Neuronal stem cell (in vitro differentiated cells): Measurements from ENCODE around the gene SYNJ1.
"Not testable (repeated sequence)": the region's sequence is repeated elsewhere in the genome, so short reads cannot be mapped to it uniquely, and the experiment has no call there.

Experiments used
- DNase-seq: peaks from one replicate; pipeline ENCODE4 v3.0.0-alpha.2; 2013; ENCODE audit warnings: low spot score
- H2AFZ ChIP-seq: one replicate; pipeline ENCODE4 v1.6.1; 2013; ENCODE audit warnings: mild to moderate bottlenecking, low read length, inconsistent platforms
- H2AK5ac ChIP-seq: 2 replicates; pipeline ENCODE4 v1.6.1; 2013; ENCODE audit warnings: low read depth, mild to moderate bottlenecking, inconsistent platforms, low read length, moderate library complexity, mixed read lengths
- H2BK120ac ChIP-seq: 2 replicates; pipeline ENCODE4 v1.6.1; 2013; ENCODE audit warnings: low read depth, mild to moderate bottlenecking, inconsistent platforms, low read length, moderate library complexity, mixed read lengths
- H2BK12ac ChIP-seq: one replicate; pipeline ENCODE4 v1.6.1; 2013; ENCODE audit warnings: low read length, inconsistent platforms
- H2BK15ac ChIP-seq: 2 replicates; pipeline ENCODE4 v1.6.1; 2013; ENCODE audit warnings: mild to moderate bottlenecking, low read length, inconsistent platforms, mixed read lengths
- H2BK5ac ChIP-seq: one replicate; pipeline ENCODE4 v1.6.1; 2013; ENCODE audit warnings: inconsistent platforms, mild to moderate bottlenecking, low read length, moderate library complexity
- H3K14ac ChIP-seq: one replicate; pipeline ENCODE4 v1.6.1; 2013; ENCODE audit warnings: low read length, inconsistent platforms
- H3K18ac ChIP-seq: 2 replicates; pipeline ENCODE4 v1.6.1; 2013; ENCODE audit warnings: low read length, inconsistent platforms
- H3K23ac ChIP-seq: 2 replicates; pipeline ENCODE4 v1.6.1; 2013; ENCODE audit warnings: low read depth, mild to moderate bottlenecking, mixed read lengths, low read length, inconsistent platforms; ENCODE audit not compliant: poor library complexity
- H3K27ac ChIP-seq: replicated peaks from 3 replicates; pipeline ENCODE4 v1.5.1; 2013; ENCODE audit warnings: low read length, inconsistent platforms
- H3K27me3 ChIP-seq, 3 experiments: 2 replicates each; pipeline ENCODE4 v1.6.1; 2013; ENCODE audit warnings: low read length in 3 of 3, mild to moderate bottlenecking in 2 of 3, inconsistent platforms in 1 of 3, low read depth in 1 of 3, mixed read lengths in 1 of 3, moderate library complexity in 1 of 3; ENCODE audit not compliant: control insufficient read depth in 3 of 3, insufficient read depth in 3 of 3
- H3K36me3 ChIP-seq, 2 donors: replicated peaks in 1 of 2; 2 replicates each; pipeline ENCODE4 v1.6.1; 2013; ENCODE audit warnings: low read length in 2 of 2; ENCODE audit not compliant: control insufficient read depth in 2 of 2, insufficient read depth in 2 of 2
- H3K4ac ChIP-seq: 2 replicates; pipeline ENCODE4 v1.6.1; 2013; ENCODE audit warnings: inconsistent platforms, mild to moderate bottlenecking, low read length, moderate library complexity
- H3K4me1 ChIP-seq, 2 donors: 1 replicate in 1 of 2; 2 replicates in 1 of 2; pipeline ENCODE4 v1.6.1; 2013; ENCODE audit warnings: low read length in 2 of 2, low read depth in 1 of 2; ENCODE audit not compliant: control insufficient read depth in 2 of 2, insufficient read depth in 1 of 2
- H3K4me2 ChIP-seq: one replicate; pipeline ENCODE4 v1.6.1; 2013; ENCODE audit warnings: mild to moderate bottlenecking, low read length, inconsistent platforms; ENCODE audit not compliant: insufficient read depth, poor library complexity, severe bottlenecking
- H3K4me3 ChIP-seq, 2 donors: 2 replicates each; pipeline ENCODE4 v1.5.1; 2013; ENCODE audit warnings: low read length in 2 of 2, mild to moderate bottlenecking in 2 of 2, inconsistent platforms in 1 of 2, moderate library complexity in 1 of 2
- H3K79me1 ChIP-seq: one replicate; pipeline ENCODE4 v1.6.1; 2013; ENCODE audit warnings: low read depth, mild to moderate bottlenecking, inconsistent platforms, low read length, moderate library complexity
- H3K9ac ChIP-seq: one replicate; pipeline ENCODE4 v1.6.1; 2013; ENCODE audit warnings: mild to moderate bottlenecking, low read depth, low read length, inconsistent platforms; ENCODE audit not compliant: poor library complexity
- H3K9me3 ChIP-seq, 2 donors: replicated peaks in 1 of 2; 2 replicates each; pipeline versions ENCODE3 to v1.6.1; 2013; ENCODE audit warnings: low read length in 2 of 2, mild to moderate bottlenecking in 2 of 2, inconsistent platforms in 1 of 2, low read depth in 1 of 2, mixed read lengths in 1 of 2, moderate library complexity in 1 of 2; ENCODE audit not compliant: control insufficient read depth in 2 of 2, insufficient read depth in 1 of 2
- H4K8ac ChIP-seq: one replicate; pipeline ENCODE4 v1.6.1; 2013; ENCODE audit warnings: low read depth, mild to moderate bottlenecking, inconsistent platforms, low read length, moderate library complexity
- H4K91ac ChIP-seq: one replicate; pipeline ENCODE4 v1.6.1; 2013; ENCODE audit warnings: low read length, low read depth, mild to moderate bottlenecking, inconsistent platforms; ENCODE audit not compliant: poor library complexity
- WGBS, 2 donors: extraction: QIAGEN DNeasy Blood & Tissue Kit; methylation state at CpG; one replicate each; pipeline ENCODE4 v1.1.7; 2013; ENCODE audit warnings: missing lambda C conversion rate in 2 of 2, mixed read lengths in 1 of 2; ENCODE audit not compliant: insufficient read length in 2 of 2, insufficient replicate concordance in 1 of 2; ENCODE audit errors: extremely low coverage in 2 of 2; 5-methylcytosine and 5-hydroxymethylcytosine counted together

Gene SYNJ1

GRCh38 chr21:32739946-32740345 lies 12.1 kb upstream of the SYNJ1 start:
- Histone ChIP-seq H3K27ac (no peak overlapping the region), H2AFZ (no peak overlapping the region), H3K4me3 (no peak overlapping the region), H2BK120ac (no peak overlapping the region), H3K79me1 (no peaks in the 10 kb centered on the region), H3K9me3 (no peaks in the 10 kb centered on the region), H4K8ac (no peak overlapping the region), H3K23ac (no peak overlapping the region), H3K14ac (no peak overlapping the region), H3K4me1 (no peaks in the 10 kb centered on the region), H3K27me3 (no peaks in the 10 kb centered on the region), H4K91ac (no peak overlapping the region), H3K18ac (no peak overlapping the region), H2BK12ac (no peak overlapping the region), H3K4me2 (no peak overlapping the region), H3K4ac (no peak overlapping the region), H3K36me3 (peaks cover 17 to 100% of the 10 kb centered on the region in 2 donors), H3K9ac (no peak overlapping the region), H2AK5ac (no peak overlapping the region), H2BK15ac (no peak overlapping the region), H2BK5ac (no peak overlapping the region)
- DNase-seq, result no peak
- no CpG with 5 or more reads among the region's 2 CpGs for WGBS, 2 donors

DNA sequence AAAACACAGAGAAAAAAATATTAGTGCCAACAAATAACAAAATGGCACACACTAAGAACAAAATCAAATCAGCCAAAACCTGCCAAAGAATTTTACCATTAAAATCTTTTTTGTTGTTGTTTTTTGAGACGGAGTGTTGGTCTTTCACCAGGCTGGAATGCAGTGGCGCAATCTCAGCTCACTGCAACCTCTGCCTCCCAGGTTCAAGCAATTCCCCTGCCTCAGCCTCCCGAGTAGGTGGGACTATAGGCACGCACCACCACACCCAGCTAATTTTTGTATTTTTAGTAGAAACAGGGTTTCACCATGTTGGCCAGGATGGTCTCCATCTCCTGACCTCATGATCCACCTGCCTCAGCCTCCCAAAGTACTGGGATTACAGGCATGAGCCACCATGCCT lies 8.3 kb upstream of the SYNJ1 start:
- H3K4me2 ChIP-seq, H3K23ac ChIP-seq, H3K27me3 ChIP-seq, H2BK15ac ChIP-seq, H3K4ac ChIP-seq, H3K27ac ChIP-seq, H2BK120ac ChIP-seq, H3K14ac ChIP-seq, DNase-seq, H3K79me1 ChIP-seq, H4K91ac ChIP-seq, H3K9me3 ChIP-seq, H2AK5ac ChIP-seq, H3K18ac ChIP-seq, H2BK12ac ChIP-seq, H3K4me3 ChIP-seq, H2BK5ac ChIP-seq, H3K9ac ChIP-seq, H3K4me1 ChIP-seq, H4K8ac ChIP-seq, H2AFZ ChIP-seq: not testable (repeated sequence)
- peaks cover 6 to 87% of the 10 kb centered on the region in 2 donors for H3K36me3 ChIP-seq
- WGBS, 2 donors, result no CpG with 5 or more reads among the region's 4 CpGs

GRCh38 chr21:32735524-32735923 lies 7.7 kb upstream of the SYNJ1 start:
- no peak overlapping the region for H4K8ac ChIP-seq
- H3K4me1 ChIP-seq, result no peaks in the 10 kb centered on the region
- no peak overlapping the region for H4K91ac ChIP-seq
- H3K4me3 ChIP-seq, result no peak overlapping the region
- H3K36me3 ChIP-seq, result peaks cover 6 to 81% of the 10 kb centered on the region in 2 donors
- H3K4me2 ChIP-seq, result no peak overlapping the region
- no CpG with 5 or more reads among the region's 2 CpGs for WGBS, 2 donors
- H2AK5ac ChIP-seq, result no peak overlapping the region
- H3K23ac ChIP-seq, result no peak overlapping the region
- H2BK120ac ChIP-seq, result no peak overlapping the region
- no peaks in the 10 kb centered on the region for H3K79me1 ChIP-seq
- no peaks in the 10 kb centered on the region for H3K9me3 ChIP-seq
- no peak overlapping the region for H3K27ac ChIP-seq
- no peak overlapping the region for H3K14ac ChIP-seq
- no peak overlapping the region for H3K4ac ChIP-seq
- H3K27me3 ChIP-seq, result no peaks in the 10 kb centered on the region
- H2AFZ ChIP-seq, result no peak overlapping the region
- H3K18ac ChIP-seq, result no peak overlapping the region
- H2BK12ac ChIP-seq, result no peak overlapping the region
- no peak overlapping the region for H2BK15ac ChIP-seq
- H3K9ac ChIP-seq, result no peak overlapping the region
- H2BK5ac ChIP-seq, result no peak overlapping the region
- DNase-seq, result no peak

DNA sequence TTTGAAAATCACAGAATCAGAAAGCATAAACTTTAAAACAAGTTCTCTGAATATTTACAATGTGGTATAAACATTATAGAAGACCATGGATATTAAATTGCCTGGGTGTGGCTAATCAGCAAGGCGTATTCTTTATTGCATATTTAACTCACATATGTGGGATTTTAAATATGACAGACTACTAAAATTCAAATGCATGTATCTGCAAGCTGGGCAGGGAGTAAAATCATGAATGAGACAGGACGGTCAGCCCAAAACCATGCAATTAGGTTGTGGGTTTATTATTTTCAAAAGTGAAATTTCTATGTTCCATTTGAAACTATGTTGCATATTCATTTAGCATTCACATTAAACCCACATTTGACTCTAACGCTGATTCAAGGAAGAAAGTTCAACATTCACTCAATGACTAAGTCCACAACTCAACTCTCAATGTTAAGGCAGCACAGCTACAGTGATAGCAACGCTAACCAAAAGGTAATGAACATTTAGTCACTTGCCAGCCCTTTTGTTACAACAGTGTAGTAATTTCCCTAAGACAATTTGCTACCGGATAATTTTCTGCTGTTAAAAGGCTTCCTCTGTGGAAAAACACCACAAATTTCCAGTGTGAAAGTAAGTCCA lies 6.3 kb upstream of the SYNJ1 start:
- Histone ChIP-seq H2BK15ac (no peak overlapping the region), H3K14ac (no peak overlapping the region), H3K4me3 (no peak overlapping the region), H3K9ac (no peak overlapping the region), H2BK120ac (no peak overlapping the region), H3K27me3 (no peaks in the 10 kb centered on the region), H3K4ac (no peak overlapping the region), H4K8ac (no peak overlapping the region), H4K91ac (no peak overlapping the region), H3K9me3 (no peaks in the 10 kb centered on the region), H3K4me1 (no peaks in the 10 kb centered on the region), H3K79me1 (no peaks in the 10 kb centered on the region), H2AK5ac (no peak overlapping the region), H3K27ac (no peak overlapping the region), H2BK12ac (no peak overlapping the region), H3K18ac (no peak overlapping the region), H3K36me3 (peaks cover 4 to 67% of the 10 kb centered on the region in 2 donors), H2BK5ac (no peak overlapping the region), H3K4me2 (no peak overlapping the region), H3K23ac (no peak overlapping the region), H2AFZ (no peak overlapping the region)
- no CpG with 5 or more reads among the region's 5 CpGs for WGBS, 2 donors
- DNase-seq, result no peak
